MM.1S (cell line): Measurements from ENCODE around the gene FUCA1.

Experiments
- DNase-seq: peaks from one replicate; pipeline ENCODE4 v3.0.0-alpha.2; 2015
- H2AFZ ChIP-seq: fragments of 300-600 bp; sonication (generic); 2 replicates; pipeline ENCODE4 v1.6.0; 2016; ENCODE audit warnings: antibody characterized with exemption, low read length
- H3F3A ChIP-seq: fragments of 300-600 bp; sonication (generic); 2 replicates; pipeline ENCODE4 v1.6.1; 2016; ENCODE audit warnings: mild to moderate bottlenecking, antibody characterized with exemption, low read length, moderate library complexity, mixed read lengths; ENCODE audit not compliant: insufficient read depth
- H3K27ac ChIP-seq: fragments of 300-600 bp; sonication (generic); 2 replicates; pipeline ENCODE4 v1.5.1; 2016; ENCODE audit warnings: mild to moderate bottlenecking, low read length
- H3K27me3 ChIP-seq: fragments of 300-600 bp; sonication (generic); replicated peaks from 2 replicates; pipeline ENCODE4 v1.6.0; 2016; ENCODE audit warnings: low read length; ENCODE audit not compliant: insufficient read depth
- H3K36me3 ChIP-seq: fragments of 300-600 bp; sonication (generic); replicated peaks from 2 replicates; pipeline ENCODE4 v1.6.1; 2016; ENCODE audit warnings: mild to moderate bottlenecking, low read length, mixed read lengths; ENCODE audit not compliant: insufficient read depth
- H3K4me1 ChIP-seq: fragments of 300-600 bp; sonication (generic); 2 replicates; pipeline ENCODE4 v1.6.1; 2016; ENCODE audit warnings: low read length, mixed read lengths
- H3K4me2 ChIP-seq: fragments of 300-600 bp; sonication (generic); 2 replicates; pipeline ENCODE4 v1.6.0; 2016; ENCODE audit warnings: low read depth, low read length
- H3K4me3 ChIP-seq: fragments of 300-600 bp; sonication (generic); 2 replicates; pipeline ENCODE4 v1.5.1; 2016; ENCODE audit warnings: low read length, mixed read lengths
- H3K79me2 ChIP-seq: fragments of 300-600 bp; sonication (generic); 2 replicates; pipeline ENCODE4 v1.6.1; 2016; ENCODE audit warnings: mixed run types, low read length, mixed read lengths
- H3K9ac ChIP-seq: fragments of 300-600 bp; sonication (generic); 2 replicates; pipeline ENCODE4 v1.6.1; 2016; ENCODE audit warnings: low read length, mixed read lengths
- H3K9me2 ChIP-seq: fragments of 300-600 bp; sonication (generic); replicated peaks from 2 replicates; pipeline ENCODE4 v1.6.1; 2016; ENCODE audit warnings: mild to moderate bottlenecking, low read length, mixed read lengths; ENCODE audit not compliant: insufficient read depth
- H3K9me3 ChIP-seq: fragments of 300-600 bp; sonication (generic); replicated peaks from 2 replicates; pipeline ENCODE4 v1.6.1; 2016; ENCODE audit warnings: mild to moderate bottlenecking, low read length, mixed read lengths; ENCODE audit not compliant: insufficient read depth
- H4K20me1 ChIP-seq: fragments of 300-600 bp; sonication (generic); 2 replicates; pipeline ENCODE4 v1.6.1; 2016; ENCODE audit warnings: mild to moderate bottlenecking, low read length, moderate library complexity, mixed read lengths; ENCODE audit not compliant: insufficient read depth
- EZH2 ChIP-seq: fragments of 300-600 bp; sonication (generic); optimal IDR thresholded peaks from 2 replicates; pipeline ENCODE3; 2017; ENCODE audit warnings: low read depth, mild to moderate bottlenecking, antibody characterized with exemption, low read length, mixed read lengths
- EZH2phosphoT487 ChIP-seq: fragments of 300-600 bp; sonication (generic); IDR thresholded peaks from 2 replicates; pipeline ENCODE4 v1.6.1; 2018; ENCODE audit warnings: antibody characterized with exemption, low read length
- TF ChIP-seq, protein P1 (sequence below): fragments of 300-600 bp; sonication (generic); IDR thresholded peaks from 2 replicates; pipeline ENCODE4 v1.5.1; 2016; ENCODE audit warnings: antibody characterized with exemption, low read length, mixed read lengths

FUCA1 gene

GRCh38 chr1:23908453-23909341, 40.6 kb upstream of the FUCA1 start:
- Histone ChIP-seq H3K9me2 (no peaks in the 10 kb centered on the region), H2AFZ (no peak overlapping the region), H4K20me1 (no peaks in the 10 kb centered on the region), H3K9ac (no peak overlapping the region), H3K9me3 (no peaks in the 10 kb centered on the region), H3K4me1 (peaks cover 10% of the 10 kb centered on the region), H3K27ac (no peak overlapping the region), H3K79me2 (no peaks in the 10 kb centered on the region), H3K4me3 (no peak overlapping the region), H3K4me2 (no peak overlapping the region), H3K36me3 (no peaks in the 10 kb centered on the region), H3F3A (no peaks in the 10 kb centered on the region), H3K27me3 (no peaks in the 10 kb centered on the region)
- TF ChIP-seq, protein P1, sequence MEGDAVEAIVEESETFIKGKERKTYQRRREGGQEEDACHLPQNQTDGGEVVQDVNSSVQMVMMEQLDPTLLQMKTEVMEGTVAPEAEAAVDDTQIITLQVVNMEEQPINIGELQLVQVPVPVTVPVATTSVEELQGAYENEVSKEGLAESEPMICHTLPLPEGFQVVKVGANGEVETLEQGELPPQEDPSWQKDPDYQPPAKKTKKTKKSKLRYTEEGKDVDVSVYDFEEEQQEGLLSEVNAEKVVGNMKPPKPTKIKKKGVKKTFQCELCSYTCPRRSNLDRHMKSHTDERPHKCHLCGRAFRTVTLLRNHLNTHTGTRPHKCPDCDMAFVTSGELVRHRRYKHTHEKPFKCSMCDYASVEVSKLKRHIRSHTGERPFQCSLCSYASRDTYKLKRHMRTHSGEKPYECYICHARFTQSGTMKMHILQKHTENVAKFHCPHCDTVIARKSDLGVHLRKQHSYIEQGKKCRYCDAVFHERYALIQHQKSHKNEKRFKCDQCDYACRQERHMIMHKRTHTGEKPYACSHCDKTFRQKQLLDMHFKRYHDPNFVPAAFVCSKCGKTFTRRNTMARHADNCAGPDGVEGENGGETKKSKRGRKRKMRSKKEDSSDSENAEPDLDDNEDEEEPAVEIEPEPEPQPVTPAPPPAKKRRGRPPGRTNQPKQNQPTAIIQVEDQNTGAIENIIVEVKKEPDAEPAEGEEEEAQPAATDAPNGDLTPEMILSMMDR = no peak
- no peak for TF ChIP-seq EZH2
- no peak for TF ChIP-seq EZH2phosphoT487
- DNase-seq = no peak

DNA sequence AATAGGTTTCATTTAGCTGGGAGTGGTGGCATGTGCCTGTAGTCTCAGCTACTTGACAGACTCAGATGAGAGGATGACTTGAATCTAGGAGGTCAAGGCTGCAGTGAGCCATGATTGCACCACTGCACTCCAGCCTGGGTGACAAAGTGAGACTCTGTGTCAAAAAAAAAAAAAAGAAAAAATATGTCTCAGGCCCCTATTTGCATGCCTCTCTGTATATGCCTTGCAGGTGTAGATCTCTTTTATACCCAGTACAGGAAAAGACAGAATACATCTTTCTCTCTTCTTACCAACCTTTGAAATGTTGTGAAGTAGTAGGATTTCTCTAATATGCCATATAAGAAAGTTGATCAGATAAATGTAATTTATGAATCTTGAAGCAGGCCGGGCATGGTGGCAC, 38.6 kb upstream of the FUCA1 start:
- no peaks in the 10 kb centered on the region for H3F3A ChIP-seq

GRCh38 chr1:23905461-23906025, 37.5 kb upstream of the FUCA1 start:
- Histone ChIP-seq H3K36me3 (no peaks in the 10 kb centered on the region), H3F3A (no peaks in the 10 kb centered on the region), H3K9ac (no peak overlapping the region), H2AFZ (no peak overlapping the region), H3K4me1 (peaks cover 3% of the 10 kb centered on the region; the same call in 1 of the 2 replicates), H3K27ac (no peak overlapping the region), H3K79me2 (no peaks in the 10 kb centered on the region), H3K9me3 (no peaks in the 10 kb centered on the region), H4K20me1 (no peaks in the 10 kb centered on the region), H3K27me3 (no peaks in the 10 kb centered on the region), H3K9me2 (no peaks in the 10 kb centered on the region), H3K4me3 (no peak overlapping the region), H3K4me2 (no peak overlapping the region)
- no peak for DNase-seq
- no peak for TF ChIP-seq EZH2
- TF ChIP-seq EZH2phosphoT487 = no peak
- TF ChIP-seq, protein P1 = no peak

More for the DNA sequence above, 38.6 kb upstream of the FUCA1 start:
- no peaks in the 10 kb centered on the region for H3K36me3 ChIP-seq
- H3K9ac ChIP-seq = no peak overlapping the region
- no peak overlapping the region for H3K4me2 ChIP-seq
- H3K4me3 ChIP-seq = no peak overlapping the region
- TF ChIP-seq EZH2 (no peak), EZH2phosphoT487 (no peak)
- TF ChIP-seq, protein P1 = no peak
- no peak for DNase-seq
- H3K27me3 ChIP-seq = no peaks in the 10 kb centered on the region
- peaks cover 10% of the 10 kb centered on the region for H3K4me1 ChIP-seq
- no peaks in the 10 kb centered on the region for H3K9me3 ChIP-seq
- no peak overlapping the region for H2AFZ ChIP-seq
- no peaks in the 10 kb centered on the region for H4K20me1 ChIP-seq
- no peaks in the 10 kb centered on the region for H3K79me2 ChIP-seq
- H3K9me2 ChIP-seq = no peaks in the 10 kb centered on the region
- no peak overlapping the region for H3K27ac ChIP-seq
